ENCODE results near the gene KCNH3.

The KCNH3 gene

GRCh38 chr12:49552014-49552413 lies 13.2 kb downstream of the KCNH3 start:
- Histone ChIP-seq H3K27ac (ENCODE audit: extremely low read depth, low read depth, low read length) (no peak overlapping the region), H3K36me3 (ENCODE audit: control insufficient read depth in 2 of 2, insufficient read depth in 1 of 2, low read length in 2 of 2) (peaks cover 0 to 12% of the 10 kb centered on the region in 2 experiments; a peak in 1 of 3 replicates), H3K4me3 (ENCODE audit: low read depth, low read length) (no peak overlapping the region), H3K4me1 (ENCODE audit: control insufficient read depth, insufficient read depth, low read length) (no peaks in the 10 kb centered on the region), H3K9me3 (ENCODE audit: control insufficient read depth, insufficient read depth, low read depth, low read length) (no peaks in the 10 kb centered on the region)
- ChIA-PET CTCF (interaction anchor here (0.6 to 3.7 kb wide), 11 partner anchors 13 to 264 kb away, joined by 4 to 56 read pairs (median 11); partner anchors contain the start of genes KCNH3 and PRPF40B), POLR2A (no interaction called here)
- TF ChIP-seq ZNF221 (tag by site-specific recombination; IDR thresholded peaks at IDR 0.05; ENCODE audit: borderline replicate concordance) (no peak), ZNF677 (tag by site-specific recombination; IDR thresholded peaks at IDR 0.05) (no peak), ZBTB17 (tag by site-specific recombination; IDR thresholded peaks at IDR 0.05) (no peak), EGR2 (tag by site-specific recombination; IDR thresholded peaks at IDR 0.05; ENCODE audit: low read depth) (no peak)

GRCh38 chr12:49552425-49552824 lies 13.6 kb downstream of the KCNH3 start:
- Histone ChIP-seq H3K27ac (ENCODE audit: extremely low read depth, low read depth, low read length) (no peak overlapping the region), H3K36me3 (ENCODE audit: control insufficient read depth in 2 of 2, insufficient read depth in 1 of 2, low read length in 2 of 2) (peaks cover 0 to 16% of the 10 kb centered on the region in 2 experiments; a peak in 1 of 3 replicates), H3K9me3 (ENCODE audit: control insufficient read depth, insufficient read depth, low read depth, low read length) (no peaks in the 10 kb centered on the region), H3K4me3 (ENCODE audit: low read depth, low read length) (no peak overlapping the region), H3K4me1 (ENCODE audit: control insufficient read depth, insufficient read depth, low read length) (no peaks in the 10 kb centered on the region)
- ChIA-PET CTCF (interaction anchor here (0.6 to 3.7 kb wide), 17 partner anchors 10 to 264 kb away, joined by 3 to 56 read pairs (median 9); partner anchors contain the start of genes KCNH3 and PRPF40B), POLR2A (interaction anchor here (0.8 kb wide), 1 partner anchor 186 kb away, joined by 3 read pairs; the partner anchor contains the start of gene SPATS2)
- TF ChIP-seq HOXD13 (CRISPR knock-in tag; IDR thresholded peaks at IDR 0.05; ENCODE audit: borderline replicate concordance) (no peak), ZNF426 (tag by site-specific recombination; IDR thresholded peaks at IDR 0.05) (no peak), ZNF701 (tag by site-specific recombination; IDR thresholded peaks at IDR 0.05) (no peak), ATF2 (tag by site-specific recombination; IDR thresholded peaks at IDR 0.05; ENCODE audit: low read depth) (no peak), ZNF791 (tag by site-specific recombination; IDR thresholded peaks at IDR 0.05) (no peak), ZNF658 (tag by site-specific recombination; IDR thresholded peaks at IDR 0.05) (no peak), ZNF335 (tag by site-specific recombination; conservative IDR thresholded peaks at IDR 0.05) (no peak), ZNF211 (tag by site-specific recombination; IDR thresholded peaks at IDR 0.05; ENCODE audit: low read depth) (no peak), ZNF404 (tag by site-specific recombination; IDR thresholded peaks at IDR 0.05) (no peak), ZNF548 (tag by site-specific recombination; IDR thresholded peaks at IDR 0.05) (no peak), ZNF223 (tag by site-specific recombination; IDR thresholded peaks at IDR 0.05) (no peak), ZNF292 (tag by site-specific recombination; IDR thresholded peaks at IDR 0.05; ENCODE audit: borderline replicate concordance, low read depth) (no peak), ZSCAN23 (tag by site-specific recombination; IDR thresholded peaks at IDR 0.05) (no peak), SETDB1 (IDR thresholded peaks at IDR 0.05; ENCODE audit: insufficient read length, low read length) (no peak), ZNF175 (tag by site-specific recombination; IDR thresholded peaks at IDR 0.05) (no peak), ZNF354C (tag by site-specific recombination; IDR thresholded peaks at IDR 0.05; ENCODE audit: borderline replicate concordance, low read depth) (no peak), ZNF350 (tag by site-specific recombination; IDR thresholded peaks at IDR 0.05) (no peak), OVOL3 (tag by site-specific recombination; IDR thresholded peaks at IDR 0.05) (no peak)
- TF ChIP-seq, protein P1, sequence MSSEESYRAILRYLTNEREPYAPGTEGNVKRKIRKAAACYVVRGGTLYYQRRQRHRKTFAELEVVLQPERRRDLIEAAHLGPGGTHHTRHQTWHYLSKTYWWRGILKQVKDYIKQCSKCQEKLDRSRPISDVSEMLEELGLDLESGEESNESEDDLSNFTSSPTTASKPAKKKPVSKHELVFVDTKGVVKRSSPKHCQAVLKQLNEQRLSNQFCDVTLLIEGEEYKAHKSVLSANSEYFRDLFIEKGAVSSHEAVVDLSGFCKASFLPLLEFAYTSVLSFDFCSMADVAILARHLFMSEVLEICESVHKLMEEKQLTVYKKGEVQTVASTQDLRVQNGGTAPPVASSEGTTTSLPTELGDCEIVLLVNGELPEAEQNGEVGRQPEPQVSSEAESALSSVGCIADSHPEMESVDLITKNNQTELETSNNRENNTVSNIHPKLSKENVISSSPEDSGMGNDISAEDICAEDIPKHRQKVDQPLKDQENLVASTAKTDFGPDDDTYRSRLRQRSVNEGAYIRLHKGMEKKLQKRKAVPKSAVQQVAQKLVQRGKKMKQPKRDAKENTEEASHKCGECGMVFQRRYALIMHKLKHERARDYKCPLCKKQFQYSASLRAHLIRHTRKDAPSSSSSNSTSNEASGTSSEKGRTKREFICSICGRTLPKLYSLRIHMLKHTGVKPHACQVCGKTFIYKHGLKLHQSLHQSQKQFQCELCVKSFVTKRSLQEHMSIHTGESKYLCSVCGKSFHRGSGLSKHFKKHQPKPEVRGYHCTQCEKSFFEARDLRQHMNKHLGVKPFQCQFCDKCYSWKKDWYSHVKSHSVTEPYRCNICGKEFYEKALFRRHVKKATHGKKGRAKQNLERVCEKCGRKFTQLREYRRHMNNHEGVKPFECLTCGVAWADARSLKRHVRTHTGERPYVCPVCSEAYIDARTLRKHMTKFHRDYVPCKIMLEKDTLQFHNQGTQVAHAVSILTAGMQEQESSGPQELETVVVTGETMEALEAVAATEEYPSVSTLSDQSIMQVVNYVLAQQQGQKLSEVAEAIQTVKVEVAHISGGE (tag by site-specific recombination; conservative IDR thresholded peaks at IDR 0.05; ENCODE audit: low read depth), result no peak

Measured in HEK293 (cell line).